ENCODE measurements around the gene MGAT1.
A peak's percentile ranks its signal among the peaks of the same experiment; 100 is the strongest.

The MGAT1 gene

DNA sequence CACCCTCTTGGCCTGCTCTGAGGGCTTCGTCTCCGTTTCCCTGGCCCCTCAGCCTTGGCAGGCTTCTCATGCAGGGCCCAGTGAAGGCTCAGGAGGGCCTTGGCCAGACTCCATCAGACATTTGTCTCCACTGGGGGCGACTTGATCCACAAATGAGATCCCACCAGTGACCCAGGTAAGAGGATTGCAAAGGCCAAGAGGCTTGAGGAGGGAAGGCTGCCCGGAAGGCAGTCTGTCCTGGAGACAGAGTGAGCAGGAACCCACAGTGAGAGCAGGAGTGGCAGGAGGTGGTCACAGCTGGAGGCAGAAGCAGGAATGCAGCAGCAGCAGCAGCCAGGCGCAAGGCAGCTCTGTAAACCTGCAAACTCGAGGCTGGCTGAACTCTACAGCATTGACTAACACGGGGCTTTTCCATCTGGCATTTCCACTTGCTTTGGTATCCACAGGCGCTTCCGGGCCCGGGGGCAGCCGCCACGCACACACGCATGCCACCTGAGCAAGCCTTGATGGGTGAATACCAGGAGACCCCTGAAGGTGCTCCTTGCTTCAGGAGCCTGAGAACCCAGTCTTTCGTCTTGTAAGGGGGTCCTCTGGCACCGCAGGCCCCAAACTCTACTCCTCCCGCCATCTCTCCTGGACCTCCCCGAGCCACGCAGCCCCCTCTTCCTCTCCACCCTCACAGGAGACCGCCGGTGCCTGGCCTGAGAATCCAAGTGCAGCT, 14.7 kb downstream of the MGAT1 start:
- no peak for DNase-seq (ENCODE audit: low read depth)
- TF ChIP-seq, protein P1, sequence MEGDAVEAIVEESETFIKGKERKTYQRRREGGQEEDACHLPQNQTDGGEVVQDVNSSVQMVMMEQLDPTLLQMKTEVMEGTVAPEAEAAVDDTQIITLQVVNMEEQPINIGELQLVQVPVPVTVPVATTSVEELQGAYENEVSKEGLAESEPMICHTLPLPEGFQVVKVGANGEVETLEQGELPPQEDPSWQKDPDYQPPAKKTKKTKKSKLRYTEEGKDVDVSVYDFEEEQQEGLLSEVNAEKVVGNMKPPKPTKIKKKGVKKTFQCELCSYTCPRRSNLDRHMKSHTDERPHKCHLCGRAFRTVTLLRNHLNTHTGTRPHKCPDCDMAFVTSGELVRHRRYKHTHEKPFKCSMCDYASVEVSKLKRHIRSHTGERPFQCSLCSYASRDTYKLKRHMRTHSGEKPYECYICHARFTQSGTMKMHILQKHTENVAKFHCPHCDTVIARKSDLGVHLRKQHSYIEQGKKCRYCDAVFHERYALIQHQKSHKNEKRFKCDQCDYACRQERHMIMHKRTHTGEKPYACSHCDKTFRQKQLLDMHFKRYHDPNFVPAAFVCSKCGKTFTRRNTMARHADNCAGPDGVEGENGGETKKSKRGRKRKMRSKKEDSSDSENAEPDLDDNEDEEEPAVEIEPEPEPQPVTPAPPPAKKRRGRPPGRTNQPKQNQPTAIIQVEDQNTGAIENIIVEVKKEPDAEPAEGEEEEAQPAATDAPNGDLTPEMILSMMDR (conservative IDR thresholded peaks at IDR 0.05; ENCODE audit: low read depth, low read length) = no peak
- no peak overlapping the region for H3K4me3 ChIP-seq (ENCODE audit: low read length)

DNA sequence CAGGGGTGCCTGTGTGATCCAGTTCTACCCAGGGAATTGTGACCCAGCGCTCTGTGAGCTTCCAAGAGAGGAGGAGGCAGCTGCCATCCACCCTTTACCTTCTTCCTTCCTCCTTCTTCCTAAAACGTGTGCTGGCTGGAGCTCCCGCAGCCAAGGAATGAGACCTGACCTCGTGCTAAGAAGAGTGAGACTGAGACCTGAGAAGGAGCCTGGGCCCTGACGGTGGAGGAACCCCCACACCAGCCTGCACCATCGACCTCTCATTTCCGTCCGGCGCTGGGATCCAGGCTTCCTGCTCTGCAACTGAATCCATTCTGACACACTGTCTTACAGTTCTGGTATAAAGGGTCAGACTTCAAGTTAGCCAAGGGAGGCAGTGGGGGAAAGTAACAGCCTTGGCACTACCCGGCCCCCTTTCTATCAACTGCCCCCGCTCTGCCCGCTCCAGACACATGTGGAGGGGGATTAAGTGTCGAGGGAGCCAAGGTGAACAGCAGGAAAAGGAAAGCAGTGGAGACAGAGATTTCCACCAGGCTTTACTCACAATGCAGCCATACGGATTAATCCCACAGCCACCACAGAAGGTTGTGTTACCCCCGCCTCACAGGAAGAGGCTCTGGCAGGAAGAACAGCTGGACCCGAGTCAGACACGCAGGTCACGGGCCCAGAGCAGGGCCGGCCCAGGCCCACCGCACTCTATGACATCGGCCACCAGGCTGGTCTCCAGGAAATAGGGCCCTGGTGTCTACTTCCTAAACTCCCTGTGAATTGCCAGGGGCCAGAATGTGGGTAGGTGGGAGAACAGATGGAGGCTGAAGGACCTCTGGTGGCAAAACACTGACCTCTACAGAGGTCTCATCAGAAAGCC, 15.8 kb downstream of the MGAT1 start:
- H3K4me3 ChIP-seq (ENCODE audit: low read length) = no peak overlapping the region
- TF ChIP-seq, protein P1 (conservative IDR thresholded peaks at IDR 0.05; ENCODE audit: low read depth, low read length) = peak; percentile 7
- no peak for DNase-seq (ENCODE audit: low read depth)

DNA sequence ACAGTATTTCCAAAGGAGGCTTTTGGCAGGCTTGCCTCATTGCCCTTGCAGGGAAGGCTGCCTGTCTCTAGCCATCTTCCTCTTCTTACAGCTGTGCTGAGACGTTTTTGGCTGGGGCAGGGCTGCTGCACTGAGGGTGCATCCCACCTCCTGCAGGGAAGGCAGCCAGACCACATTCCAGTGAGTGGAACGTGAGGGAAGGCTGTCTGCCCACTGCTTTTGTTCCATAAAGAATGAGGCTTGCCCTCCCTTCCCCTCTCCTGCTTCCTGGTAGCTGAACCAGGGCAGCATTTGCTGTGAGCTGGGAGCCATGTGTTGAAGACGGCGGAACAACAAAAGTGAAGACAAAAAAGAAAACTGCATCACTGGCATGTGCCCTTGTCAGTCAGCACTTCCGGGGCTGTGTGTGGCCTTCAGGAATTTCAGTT, 16.8 kb downstream of the MGAT1 start:
- no peak overlapping the region for H3K4me3 ChIP-seq (ENCODE audit: low read length)
- DNase-seq (ENCODE audit: low read depth) = no peak
- TF ChIP-seq, protein P1 (conservative IDR thresholded peaks at IDR 0.05; ENCODE audit: low read depth, low read length) = no peak

DNA sequence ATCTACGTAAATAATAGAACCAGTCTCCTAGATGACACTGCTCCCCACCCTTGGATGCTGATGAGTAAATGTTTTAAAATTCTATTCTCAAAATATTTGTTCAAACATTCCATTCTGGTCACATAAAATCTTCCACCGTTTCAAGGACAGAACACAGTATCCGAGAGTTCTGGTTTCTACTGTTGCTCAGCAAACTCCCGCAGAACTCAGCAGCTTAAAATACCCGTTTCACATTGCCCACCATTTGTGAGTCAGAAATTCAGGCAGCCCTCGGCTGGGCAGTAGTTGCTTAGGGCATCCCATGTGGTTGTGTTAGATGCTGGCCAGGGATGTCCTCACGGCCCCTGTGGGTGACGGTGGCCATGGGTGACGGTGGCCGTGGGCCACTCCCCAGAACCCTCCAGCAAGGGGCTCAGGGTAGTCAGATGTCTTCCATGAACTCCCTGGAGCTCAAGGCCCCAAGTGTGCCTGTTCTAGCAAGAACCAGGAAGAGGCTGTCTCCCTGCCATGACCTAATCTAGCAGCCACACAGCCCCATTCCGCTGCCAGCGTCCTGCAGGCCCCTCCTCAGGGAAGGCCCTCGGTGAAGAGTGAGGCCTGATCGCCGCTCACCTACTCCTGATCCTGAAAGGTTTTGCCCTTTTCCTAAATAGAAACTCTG, 17.4 kb downstream of the MGAT1 start:
- DNase-seq (ENCODE audit: low read depth) = no peak
- TF ChIP-seq, protein P1 (conservative IDR thresholded peaks at IDR 0.05; ENCODE audit: low read depth, low read length) = no peak
- no peak overlapping the region for H3K4me3 ChIP-seq (ENCODE audit: low read length)

DNA sequence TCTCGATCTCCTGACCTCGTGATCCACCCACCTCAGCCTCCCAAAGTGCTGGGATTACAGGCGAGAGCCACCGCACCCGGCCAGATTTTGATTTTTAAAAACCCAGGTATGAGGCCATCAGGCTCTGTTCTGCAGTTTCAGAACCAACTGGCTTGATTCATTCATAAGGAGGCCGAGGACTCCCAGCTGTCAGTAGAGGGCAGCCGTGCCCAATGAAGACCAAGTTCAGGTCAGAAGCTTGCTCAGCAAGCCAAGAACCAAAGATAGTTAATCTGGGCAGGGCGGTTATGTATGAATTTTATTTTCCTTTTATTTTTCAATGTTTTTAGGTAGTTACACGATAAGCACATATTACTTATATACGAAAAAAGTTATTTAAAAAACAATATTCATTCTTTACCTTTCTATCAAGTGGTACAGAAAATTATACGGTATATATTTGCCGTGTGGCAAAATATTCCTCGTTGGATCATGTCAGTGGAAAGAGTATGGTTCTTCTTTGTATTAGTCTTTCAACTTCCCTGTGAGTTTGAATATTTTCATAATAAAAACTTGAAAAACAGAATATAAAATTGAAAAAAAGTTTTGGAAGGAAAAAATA, 18.0 kb downstream of the MGAT1 start:
- TF ChIP-seq, protein P1 (conservative IDR thresholded peaks at IDR 0.05; ENCODE audit: low read depth, low read length) = peak; percentile 88
- peak; percentile 42 for DNase-seq (ENCODE audit: low read depth)
- no peak overlapping the region for H3K4me3 ChIP-seq (ENCODE audit: low read length)

DNA sequence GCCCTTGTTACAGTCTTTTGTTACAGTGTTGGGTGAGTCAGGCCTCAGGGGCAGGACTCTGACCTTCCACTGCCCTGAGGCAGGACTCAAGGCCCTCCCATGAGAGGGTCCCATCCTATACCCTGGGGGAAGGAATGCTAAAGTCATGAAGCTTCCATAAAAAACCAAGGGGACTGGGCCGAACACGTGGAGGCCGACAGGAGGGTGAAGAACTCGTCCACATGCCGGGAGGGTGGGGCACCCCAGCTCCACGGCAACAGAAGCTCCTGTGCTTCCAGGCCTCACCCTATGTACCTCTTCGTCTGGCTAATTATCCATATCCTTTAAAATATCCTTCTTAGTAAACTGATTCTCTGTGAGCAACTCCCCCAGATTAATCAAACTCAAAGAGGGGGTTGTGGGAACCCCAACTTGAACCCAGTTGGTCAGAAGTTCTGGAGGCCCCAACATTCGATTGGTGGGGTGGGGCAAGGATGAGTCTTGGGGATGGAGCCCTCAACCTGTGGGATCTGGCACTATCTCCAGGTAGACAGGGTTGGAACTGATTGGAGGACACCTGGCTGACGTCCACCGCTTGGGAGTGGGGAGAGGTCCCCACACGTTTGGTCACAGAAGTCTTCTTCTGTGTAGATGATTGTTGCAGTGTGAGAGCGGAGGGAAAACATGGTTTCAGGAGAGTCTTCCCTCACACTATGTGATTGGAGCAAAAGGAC, 19.1 kb downstream of the MGAT1 start:
- H3K4me3 ChIP-seq (ENCODE audit: low read length) = no peak overlapping the region
- DNase-seq (ENCODE audit: low read depth) = no peak
- TF ChIP-seq, protein P1 (conservative IDR thresholded peaks at IDR 0.05; ENCODE audit: low read depth, low read length) = no peak

All from retinal pigment epithelial cell (primary cell).